Right ventricle myocardium inferior (tissue), 1 donor: Measurements from ENCODE around the gene PPP3CA. TPM values are rescaled to one million over a fixed set of nuclear protein-coding genes. Genes with fewer than 3 reads are reported as not detected.

Experiments used
- ATAC-seq: fragments of 200-7000 bp; cut with Tn5 transposase; one replicate; pipeline ENCODE4 v1.9.1; 2020; ENCODE audit warnings: mild to moderate bottlenecking, moderate library complexity
- DNase-seq: peaks from one replicate; pipeline ENCODE4 v3.0.0; 2021; ENCODE audit errors: missing footprints
- intact Hi-C: fragments of 100-400 bp; cut with DNase I; formaldehyde crosslinking; loops from one replicate; pipeline ENCODE4 v1.11.0; 2022
- total RNA-seq: library from RNA; stranded (reverse); fragmentation: NEBNext Ultra II Directional; extraction: Animal tissue kit (Norgen Biotek cat#: 25700); gene quantifications from one replicate; pipeline ENCODE4 v1.2.1, GENCODE V29; 2021
- donor health status: DM: no; HTN: yes; CAD: no; lungs with severe emphysema.

PPP3CA gene
- total RNA-seq, 1 donor from 2014 or later = 23.3 TPM

DNA sequence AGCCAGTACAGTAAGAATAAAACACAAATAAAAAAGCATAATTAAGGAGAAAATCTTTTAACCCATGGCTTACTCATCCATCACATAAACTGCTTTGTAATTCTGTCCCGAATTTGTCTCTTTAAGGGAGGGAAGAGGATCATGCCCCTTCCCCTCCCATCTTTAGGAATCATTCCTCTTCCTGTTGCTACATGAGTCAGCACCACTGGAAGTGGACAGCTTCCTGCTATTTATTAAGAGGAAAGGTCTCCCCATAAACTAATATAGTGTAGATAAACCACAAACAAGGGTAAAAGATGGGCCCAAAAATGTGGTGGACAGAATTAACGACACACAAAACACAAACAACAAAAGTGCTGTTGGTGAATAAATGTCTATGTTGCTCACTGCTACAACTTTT, 75.8 kb downstream of the PPP3CA start:
- intact Hi-C loops = no loop called here
- no peak for ATAC-seq

DNA sequence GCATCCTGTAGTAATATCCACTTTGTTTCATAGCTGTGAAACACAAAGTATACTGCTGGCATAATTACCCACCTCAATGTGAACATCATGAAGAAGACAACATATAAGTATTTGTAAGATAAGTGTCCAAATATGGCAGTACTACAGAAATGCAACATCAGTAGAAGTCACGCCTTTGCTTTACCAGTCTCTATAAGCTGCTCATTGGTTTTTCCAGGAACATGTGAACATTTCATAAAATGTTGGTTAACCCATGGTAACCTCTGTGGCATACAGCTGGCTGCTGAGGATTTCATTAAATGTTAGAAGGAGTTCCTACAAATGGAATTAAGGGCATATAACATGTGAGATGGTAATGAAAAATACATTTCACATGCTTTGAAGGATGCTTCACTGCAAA, 77.6 kb downstream of the PPP3CA start:
- no peak for ATAC-seq
- intact Hi-C loops = no loop called here
- no peak for DNase-seq

More for the DNA sequence above, 75.8 kb downstream of the PPP3CA start:
- no peak for DNase-seq

GRCh38 chr4:101265816-101266172, 81.5 kb downstream of the PPP3CA start:
- intact Hi-C loops = no loop called here
- ATAC-seq (no peak), DNase-seq (no peak)

DNA sequence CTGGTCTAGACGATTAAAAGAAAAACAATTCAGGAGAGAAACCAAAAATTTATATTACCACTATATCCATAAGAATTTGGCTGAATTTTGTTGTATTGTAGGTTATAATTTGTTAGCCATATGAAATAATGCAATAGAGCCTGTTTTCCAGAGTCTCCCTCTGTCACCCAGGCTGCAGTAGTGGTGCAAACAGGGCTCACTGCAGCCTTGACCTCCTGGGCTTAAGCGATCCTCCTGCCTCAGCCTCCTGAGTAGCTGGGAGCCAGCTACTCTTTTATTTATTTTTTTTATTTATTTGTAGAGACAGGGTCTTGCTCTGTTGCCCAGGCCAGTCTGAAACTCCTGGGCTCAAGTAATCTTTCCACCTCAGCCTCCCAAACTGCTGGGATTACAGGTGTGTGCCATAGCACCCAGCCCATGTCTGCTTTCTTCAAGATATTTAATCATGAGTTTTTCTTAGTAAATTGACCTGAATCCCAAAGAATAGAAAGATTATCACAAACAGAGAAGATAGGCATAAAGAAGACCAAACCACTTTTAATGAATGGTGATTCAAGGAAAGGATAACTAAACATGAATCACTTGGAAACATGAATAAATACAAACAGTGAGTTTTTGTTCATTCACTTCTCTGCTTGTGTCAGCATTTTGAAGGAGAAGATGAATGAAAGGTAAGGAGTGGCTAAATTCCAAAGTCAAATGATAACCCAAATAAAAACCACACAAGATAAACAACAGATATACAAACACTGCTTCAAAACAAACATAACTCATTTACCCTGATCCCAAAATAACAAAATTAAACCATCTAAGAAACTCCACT, 82.1 kb downstream of the PPP3CA start:
- DNase-seq (no peak), ATAC-seq (no peak)
- intact Hi-C loops = no loop called here

DNA sequence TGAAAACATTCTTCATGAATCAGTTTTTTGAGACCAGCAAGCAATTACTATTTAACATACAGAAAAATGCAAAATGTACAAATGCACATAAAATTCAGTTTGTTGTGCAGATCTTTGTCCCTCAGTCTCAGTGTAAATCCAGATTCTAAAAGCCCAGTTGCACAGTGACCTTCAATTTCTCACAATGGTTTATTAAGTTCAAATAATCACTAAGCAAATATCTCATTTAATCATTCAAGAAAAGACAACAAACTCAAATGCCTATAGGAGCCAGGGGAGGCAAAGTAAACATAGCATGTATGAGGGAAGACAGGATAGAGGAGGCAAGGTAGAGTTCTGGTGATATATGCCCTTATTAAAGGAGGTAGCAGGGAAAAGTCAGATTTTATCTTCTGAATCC, 82.8 kb downstream of the PPP3CA start:
- ATAC-seq = no peak
- no peak for DNase-seq
- intact Hi-C loops = no loop called here

DNA sequence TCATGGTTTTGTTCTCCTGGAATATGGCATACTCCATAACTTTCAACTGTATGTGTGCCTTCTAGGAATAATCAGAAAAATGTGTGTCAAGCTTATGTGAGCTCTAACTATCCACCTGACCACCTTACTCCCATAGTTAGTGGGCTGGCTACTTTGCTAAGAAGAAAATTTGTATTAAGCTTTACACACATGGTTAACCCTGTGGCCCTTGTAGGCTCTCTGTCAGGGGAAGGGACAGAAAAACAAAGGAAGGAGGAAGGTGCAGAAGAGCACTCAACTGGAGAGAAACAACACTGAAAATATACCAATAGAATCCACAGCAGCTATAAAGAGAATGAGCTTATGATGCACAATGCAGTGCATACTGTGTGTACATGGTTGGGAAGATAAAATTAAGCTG, 84.6 kb downstream of the PPP3CA start:
- intact Hi-C loops = no loop called here
- DNase-seq (no peak), ATAC-seq (no peak)

DNA sequence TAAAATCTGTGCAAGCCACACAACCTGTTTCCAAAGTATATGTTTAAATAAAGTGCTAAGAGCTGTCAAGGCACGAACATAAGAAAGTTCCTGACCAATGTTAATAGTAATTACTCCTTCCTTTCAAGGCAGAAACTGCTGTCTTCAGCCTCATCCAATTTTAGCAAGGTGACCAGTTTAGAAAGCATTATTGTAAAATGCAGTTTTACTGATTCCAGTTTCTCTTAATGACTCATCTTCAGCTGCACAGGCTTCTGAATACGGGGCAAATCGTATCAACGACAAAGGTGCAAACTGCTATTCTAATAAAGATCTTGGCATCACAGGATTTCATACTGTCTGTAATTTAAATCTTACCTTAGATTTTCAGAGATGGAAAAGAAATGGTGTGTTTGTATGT, 87.5 kb downstream of the PPP3CA start:
- DNase-seq = no peak
- intact Hi-C loops = loop anchor here (10.0 kb wide), 1 partner anchor 55 kb away; no protein-coding TSS in a partner anchor
- no peak for ATAC-seq

DNA sequence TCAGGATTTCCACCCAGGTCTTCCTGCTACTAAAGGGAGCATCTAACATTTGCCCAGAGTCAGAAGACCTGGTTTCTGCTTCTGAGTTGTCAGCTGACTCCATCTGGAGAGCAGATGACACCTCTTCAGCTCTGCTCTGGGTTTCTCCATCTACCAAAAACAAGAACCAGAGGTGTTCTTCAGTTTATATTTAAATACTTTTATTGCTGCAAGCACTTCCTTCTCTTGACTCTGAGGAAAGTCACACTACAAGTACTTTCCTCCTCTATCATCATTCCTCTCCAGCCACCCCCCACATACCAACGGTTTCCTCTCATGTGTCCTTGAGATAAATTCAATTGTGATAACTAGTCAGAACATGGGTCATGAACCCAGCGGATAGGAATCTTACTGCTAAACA, 88.4 kb downstream of the PPP3CA start:
- DNase-seq (no peak), ATAC-seq (no peak)
- intact Hi-C loops = loop anchor here (10.0 kb wide), 1 partner anchor 56 kb away; no protein-coding TSS in a partner anchor

DNA sequence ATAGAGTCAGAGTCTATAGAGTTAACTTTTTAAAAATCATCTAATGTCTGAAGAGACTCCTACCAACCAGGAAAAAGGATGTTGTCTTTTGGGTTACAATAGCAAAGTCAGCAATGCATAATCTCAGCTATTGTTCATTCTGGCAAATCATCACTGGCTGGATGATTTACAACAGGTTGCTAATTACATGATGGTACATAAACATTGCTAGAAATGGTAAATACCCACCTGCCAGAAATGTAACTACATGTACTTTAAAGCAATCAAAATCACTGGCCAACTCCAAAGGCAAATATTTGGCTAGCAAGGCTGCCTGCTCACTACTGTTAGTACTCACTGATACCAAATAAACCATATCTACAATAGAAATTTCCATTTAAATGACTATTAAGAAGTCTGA, 91.1 kb downstream of the PPP3CA start:
- intact Hi-C loops = loop anchor here (10.0 kb wide), 1 partner anchor 59 kb away; no protein-coding TSS in a partner anchor
- no peak for ATAC-seq
- no peak for DNase-seq

- intact Hi-C loops = loop anchor here (10.0 kb wide), 1 partner anchor 60 kb away; no protein-coding TSS in a partner anchor
- no peak for ATAC-seq
- DNase-seq = no peak
Measured at GRCh38 chr4:101254776-101255175, 92.5 kb downstream of the PPP3CA start.

DNA sequence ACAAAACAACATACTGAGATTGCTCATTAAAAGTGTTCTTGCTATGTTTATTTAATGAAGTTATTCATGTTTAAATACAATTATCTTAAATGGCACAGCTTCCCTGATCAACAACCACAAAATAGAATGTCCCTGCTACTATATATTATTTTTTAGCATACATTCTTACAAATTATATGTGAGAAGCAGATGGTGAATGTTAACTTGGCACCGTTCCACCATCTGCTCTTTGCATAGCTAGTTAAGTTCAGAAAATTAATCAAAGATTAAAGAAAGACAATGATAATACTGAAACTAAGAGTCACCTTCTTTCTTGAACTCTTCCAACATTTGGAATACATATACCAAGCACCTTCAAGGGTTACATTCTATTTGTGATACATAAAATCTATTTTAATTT, 94.2 kb downstream of the PPP3CA start:
- intact Hi-C loops = loop anchor here (10.0 kb wide), 1 partner anchor 62 kb away; no protein-coding TSS in a partner anchor
- DNase-seq = no peak
- no peak for ATAC-seq

- ATAC-seq (no peak), DNase-seq (no peak)
- intact Hi-C loops = loop anchor here (10.0 kb wide), 1 partner anchor 62 kb away; no protein-coding TSS in a partner anchor
Measured at GRCh38 chr4:101252721-101253120, 94.6 kb downstream of the PPP3CA start.

DNA sequence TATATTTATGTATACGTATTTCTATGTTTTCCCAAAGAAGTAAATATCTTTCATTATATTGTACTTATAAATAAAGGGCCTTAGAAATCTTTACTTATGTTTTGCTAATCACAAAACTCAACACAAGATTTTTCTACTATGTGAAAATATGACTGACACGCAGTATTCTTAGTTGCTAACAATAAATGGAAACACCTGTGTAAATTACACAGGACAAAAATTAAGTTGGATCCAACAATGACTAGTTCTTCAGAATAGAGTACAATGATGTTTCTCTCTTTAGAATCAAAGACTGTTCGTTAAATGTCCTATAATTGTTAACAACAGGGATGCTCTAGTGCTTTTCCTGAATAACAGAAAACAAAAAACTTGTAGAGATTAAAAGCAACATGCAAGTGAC, 96.1 kb downstream of the PPP3CA start:
- intact Hi-C loops = loop anchor here (10.0 kb wide), 1 partner anchor 64 kb away; no protein-coding TSS in a partner anchor
- ATAC-seq (no peak), DNase-seq (no peak)

GRCh38 chr4:101244349-101244748, 103.0 kb downstream of the PPP3CA start:
- no peak for DNase-seq
- intact Hi-C loops = no loop called here
- ATAC-seq = no peak

DNA sequence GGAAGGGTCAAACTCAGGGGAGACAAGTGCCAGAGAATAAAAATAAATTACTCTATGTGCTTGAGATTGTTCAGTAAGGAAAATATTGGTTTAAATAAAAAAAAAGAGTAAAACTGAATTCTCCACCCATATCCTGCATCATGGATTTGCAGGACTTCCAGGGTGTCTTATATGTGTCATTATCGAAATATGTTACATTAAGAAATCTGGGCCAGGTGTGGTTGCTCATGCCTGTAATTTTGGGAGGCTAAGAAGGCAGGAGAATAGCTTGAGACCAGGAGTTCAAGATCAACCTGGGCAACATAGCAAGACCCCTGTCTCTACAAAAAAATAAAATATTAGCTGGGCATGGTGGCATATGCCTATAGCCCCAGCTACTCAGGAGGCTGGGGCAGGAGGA, 104.9 kb downstream of the PPP3CA start:
- intact Hi-C loops = no loop called here
- DNase-seq (no peak), ATAC-seq (no peak)

DNA sequence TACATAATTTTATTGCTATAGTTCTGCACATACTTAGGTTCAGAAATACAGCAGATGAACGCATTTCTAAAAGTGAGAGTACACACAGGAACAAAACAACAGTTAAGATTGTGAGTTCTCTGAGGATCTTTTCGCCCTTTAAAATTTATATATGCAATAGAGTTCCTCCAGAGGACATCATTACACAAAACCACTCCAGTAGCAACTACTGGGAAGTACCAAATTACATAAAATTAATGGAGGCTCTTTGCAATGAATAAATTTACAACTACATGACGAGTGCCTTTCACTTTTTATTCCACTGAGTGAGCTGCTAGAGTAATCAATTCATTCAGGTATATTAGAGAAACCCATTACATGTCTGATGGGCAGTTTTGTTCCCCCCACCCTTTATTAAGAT, 107.2 kb downstream of the PPP3CA start:
- intact Hi-C loops = no loop called here

GRCh38 chr4:101239665-101240064, 107.7 kb downstream of the PPP3CA start:
- intact Hi-C loops = no loop called here
- DNase-seq = no peak
- no peak for ATAC-seq

More for the DNA sequence above, 107.2 kb downstream of the PPP3CA start:
- DNase-seq (no peak), ATAC-seq (no peak)

GRCh38 chr4:101238706-101239105, 108.6 kb downstream of the PPP3CA start:
- intact Hi-C loops = no loop called here
- no peak for ATAC-seq
- no peak for DNase-seq

- intact Hi-C loops = no loop called here
- no peak for ATAC-seq
- DNase-seq = no peak
Measured at GRCh38 chr4:101237773-101238172, 109.6 kb downstream of the PPP3CA start.

- intact Hi-C loops = no loop called here
- ATAC-seq = no peak
- DNase-seq = no peak
Measured at GRCh38 chr4:101236097-101236496, 111.2 kb downstream of the PPP3CA start.
